B cell (primary cell): Measurements from ENCODE around the gene CMTR1. TPM values are rescaled to one million over a fixed set of nuclear protein-coding genes. Genes with fewer than 3 reads are reported as not detected.

Experiments
- ATAC-seq: fragments of 200-7000 bp; cut with Tn5 transposase; one replicate; pipeline ENCODE4 v1.10.0; 2021; ENCODE audit warnings: low read depth, mild to moderate bottlenecking, moderate number of reproducible peaks, moderate library complexity
- CTCF ChIA-PET: fragments of 350-600 bp; sonication (Branson Sonifier 250); formaldehyde crosslinking; loops from one replicate; lab custom pipeline; 2021; ENCODE audit warnings: antibody characterized with exemption, inconsistent platforms; lab: Charles Lee
- POLR2A ChIA-PET: fragments of 350-600 bp; sonication (Branson Sonifier 250); formaldehyde crosslinking; loops from one replicate; lab custom pipeline; 2021; ENCODE audit warnings: antibody characterized with exemption; lab: Charles Lee
- DNase-seq: peaks from one replicate; pipeline ENCODE4 v3.0.0; 2013
- H2AFZ ChIP-seq: 2 replicates; pipeline ENCODE4 v1.6.1; 2012; ENCODE audit warnings: mild to moderate bottlenecking, low read depth, low read length; ENCODE audit not compliant: insufficient read depth, poor library complexity, severe bottlenecking
- H3K27ac ChIP-seq, 2 donors: 1 replicate in 1 of 2; 2 replicates in 1 of 2; pipeline ENCODE4 v1.5.1; 2012 to 2013; ENCODE audit warnings: low read length in 2 of 2, mild to moderate bottlenecking in 2 of 2, moderate library complexity in 1 of 2
- H3K27me3 ChIP-seq, 4 experiments: fragments of 200-600 bp in 1 of 4; sonication (generic) in 1 of 4; replicated peaks in 1 of 4; 1 replicate in 2 of 4; 2 replicates in 2 of 4; pipeline versions ENCODE4 v1.6.1 to v1.7.0; 2013 to 2016; ENCODE audit warnings: low read length in 3 of 4, mild to moderate bottlenecking in 2 of 4, mixed read lengths in 1 of 4, moderate library complexity in 1 of 4; ENCODE audit not compliant: insufficient read depth in 4 of 4, control insufficient read depth in 3 of 4; ENCODE audit errors: control extremely low read depth in 1 of 4
- H3K36me3 ChIP-seq, 2 experiments: replicated peaks in 1 of 2; 1 replicate in 1 of 2; 2 replicates in 1 of 2; pipeline versions ENCODE4 v1.6.1 to v1.7.1; 2013; ENCODE audit warnings: low read length in 1 of 2; ENCODE audit not compliant: insufficient read depth in 2 of 2, control insufficient read depth in 1 of 2; ENCODE audit errors: control extremely low read depth in 1 of 2, extremely low read depth in 1 of 2
- H3K4me1 ChIP-seq, 2 donors: fragments of 200-600 bp in 1 of 2; sonication (generic) in 1 of 2; 1 replicate in 1 of 2; 2 replicates in 1 of 2; pipeline versions ENCODE4 v1.5.1 to v1.6.1; 2013 to 2017; ENCODE audit warnings: low read length in 2 of 2; ENCODE audit not compliant: control insufficient read depth in 2 of 2, insufficient read depth in 2 of 2
- H3K4me2 ChIP-seq: replicated peaks from 2 replicates; pipeline ENCODE3; 2012; ENCODE audit warnings: mild to moderate bottlenecking, low read depth, low read length; ENCODE audit not compliant: poor library complexity, severe bottlenecking
- H3K4me3 ChIP-seq, 5 experiments: fragments of 200-600 bp in 1 of 5; sonication (generic) in 1 of 5; 1 replicate in 3 of 5; 2 replicates in 2 of 5; pipeline versions ENCODE4 v1.5.1 to v1.7.0; 2011 to 2016; ENCODE audit warnings: low read length in 4 of 5, mild to moderate bottlenecking in 4 of 5, low read depth in 2 of 5, control low read depth in 1 of 5, moderate library complexity in 1 of 5; ENCODE audit not compliant: insufficient read depth in 1 of 5; ENCODE audit errors: control extremely low read depth in 1 of 5, extremely low read depth in 1 of 5
- H3K79me2 ChIP-seq: fragments of 200-600 bp; sonication (generic); one replicate; pipeline ENCODE4 v1.6.0; 2016; ENCODE audit warnings: low read length; ENCODE audit not compliant: control insufficient read depth, insufficient read depth
- H3K9ac ChIP-seq: fragments of 200-600 bp; sonication (generic); 2 replicates; pipeline ENCODE4 v1.6.1; 2017; ENCODE audit warnings: mild to moderate bottlenecking, low read length, moderate library complexity
- H3K9me3 ChIP-seq, 3 donors: one replicate each; pipeline versions ENCODE4 v1.6.1 to v1.7.1; 2013; ENCODE audit warnings: low read length in 2 of 3; ENCODE audit not compliant: control insufficient read depth in 2 of 3, insufficient read depth in 1 of 3; ENCODE audit errors: control extremely low read depth in 1 of 3
- H4K20me1 ChIP-seq: 2 replicates; pipeline ENCODE4 v1.6.0; 2012; ENCODE audit warnings: mild to moderate bottlenecking, low read length; ENCODE audit not compliant: insufficient read depth, control insufficient read depth, poor library complexity, severe bottlenecking
- H3K27ac Mint-ChIP-seq: one replicate; pipeline ENCODE4 v1.8.0; 2021; ENCODE audit warnings: mixed read lengths
- H3K27me3 Mint-ChIP-seq: one replicate; pipeline ENCODE4 v1.8.0; 2021; ENCODE audit warnings: mixed read lengths
- H3K4me1 Mint-ChIP-seq: one replicate; pipeline ENCODE4 v1.8.0; 2021; ENCODE audit warnings: mixed read lengths
- H3K4me3 Mint-ChIP-seq: one replicate; pipeline ENCODE4 v1.8.0; 2021; ENCODE audit warnings: mixed read lengths
- H3K9me3 Mint-ChIP-seq: one replicate; pipeline ENCODE4 v1.8.0; 2022; ENCODE audit warnings: mixed read lengths; ENCODE audit not compliant: insufficient read depth
- EZH2 ChIP-seq: IDR thresholded peaks from 2 replicates; pipeline ENCODE4 v1.6.1; 2012; ENCODE audit warnings: borderline replicate concordance, low read depth, mild to moderate bottlenecking, moderate library complexity, low read length; ENCODE audit not compliant: insufficient read depth, poor library complexity, severe bottlenecking
- WGBS: methylation state at CpG from one replicate; pipeline ENCODE4 v1.1.5; 2013; ENCODE audit warnings: missing lambda C conversion rate; ENCODE audit not compliant: insufficient coverage; 5-methylcytosine and 5-hydroxymethylcytosine counted together
- intact Hi-C: fragments of 100-400 bp; cut with micrococcal nuclease; formaldehyde crosslinking; loops from one replicate; pipeline ENCODE4 v1.10.0; 2022
- polyA plus RNA-seq: library from polyadenylated mRNA; depleted of rRNA; stranded (reverse); fragments of >200 nt; gene quantifications from 2 replicates; pipeline ENCODE4 v1.2.3, GENCODE V29; 2012
- total RNA-seq, 2 donors: library from RNA; stranded (reverse); fragments of 120-200 nt in 1 of 2; gene quantifications; 1 replicate in 1 of 2; 2 replicates in 1 of 2; pipeline versions ENCODE4 v1.2.3 to v1.2.4, GENCODE V29; 2013 to 2022
- TF ChIP-seq, protein P1 (sequence below): fragments of 200-600 bp; IDR thresholded peaks from one replicate; pipeline ENCODE4 v1.8.0; 2022; ENCODE audit warnings: antibody characterized with exemption, mild to moderate bottlenecking

CMTR1 gene
- total and polyA plus RNA-seq, 2 donors (not counting 1 experiment from before 2014, with no cell fraction given): 46.0 to 82.9 TPM

- no peak overlapping the region for H3K27ac ChIP-seq
- TF ChIP-seq EZH2: no peak
- TF ChIP-seq, protein P1, sequence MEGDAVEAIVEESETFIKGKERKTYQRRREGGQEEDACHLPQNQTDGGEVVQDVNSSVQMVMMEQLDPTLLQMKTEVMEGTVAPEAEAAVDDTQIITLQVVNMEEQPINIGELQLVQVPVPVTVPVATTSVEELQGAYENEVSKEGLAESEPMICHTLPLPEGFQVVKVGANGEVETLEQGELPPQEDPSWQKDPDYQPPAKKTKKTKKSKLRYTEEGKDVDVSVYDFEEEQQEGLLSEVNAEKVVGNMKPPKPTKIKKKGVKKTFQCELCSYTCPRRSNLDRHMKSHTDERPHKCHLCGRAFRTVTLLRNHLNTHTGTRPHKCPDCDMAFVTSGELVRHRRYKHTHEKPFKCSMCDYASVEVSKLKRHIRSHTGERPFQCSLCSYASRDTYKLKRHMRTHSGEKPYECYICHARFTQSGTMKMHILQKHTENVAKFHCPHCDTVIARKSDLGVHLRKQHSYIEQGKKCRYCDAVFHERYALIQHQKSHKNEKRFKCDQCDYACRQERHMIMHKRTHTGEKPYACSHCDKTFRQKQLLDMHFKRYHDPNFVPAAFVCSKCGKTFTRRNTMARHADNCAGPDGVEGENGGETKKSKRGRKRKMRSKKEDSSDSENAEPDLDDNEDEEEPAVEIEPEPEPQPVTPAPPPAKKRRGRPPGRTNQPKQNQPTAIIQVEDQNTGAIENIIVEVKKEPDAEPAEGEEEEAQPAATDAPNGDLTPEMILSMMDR: no peak
- H4K20me1 ChIP-seq: no peaks in the 10 kb centered on the region
- POLR2A ChIA-PET: no interaction called here
- Mint-ChIP-seq H3K27me3 (no peaks in the 10 kb centered on the region), H3K4me3 (no peak overlapping the region), H3K9me3 (no peaks in the 10 kb centered on the region), H3K27ac (no peak overlapping the region), H3K4me1 (no peaks in the 10 kb centered on the region)
- no peak overlapping the region for H3K4me2 ChIP-seq
- CTCF ChIA-PET: no interaction called here
- H3K4me1 ChIP-seq: no peaks in the 10 kb centered on the region
- 96% methylated on average over 7 of the region's 8 CpGs for WGBS
- H2AFZ ChIP-seq: no peak overlapping the region
- no peak for DNase-seq
- no peaks in the 10 kb centered on the region for H3K27me3 ChIP-seq
- no peak overlapping the region for H3K9ac ChIP-seq
- ATAC-seq: no peak
- intact Hi-C loops: no loop called here
- no peak overlapping the region for H3K4me3 ChIP-seq
- H3K79me2 ChIP-seq: no peaks in the 10 kb centered on the region
- no peaks in the 10 kb centered on the region for H3K9me3 ChIP-seq
- H3K36me3 ChIP-seq: peaks cover 6 to 80% of the 10 kb centered on the region in 2 experiments
Observed at GRCh38 chr6:37473364-37474095, 40.5 kb downstream of the CMTR1 start.

DNA sequence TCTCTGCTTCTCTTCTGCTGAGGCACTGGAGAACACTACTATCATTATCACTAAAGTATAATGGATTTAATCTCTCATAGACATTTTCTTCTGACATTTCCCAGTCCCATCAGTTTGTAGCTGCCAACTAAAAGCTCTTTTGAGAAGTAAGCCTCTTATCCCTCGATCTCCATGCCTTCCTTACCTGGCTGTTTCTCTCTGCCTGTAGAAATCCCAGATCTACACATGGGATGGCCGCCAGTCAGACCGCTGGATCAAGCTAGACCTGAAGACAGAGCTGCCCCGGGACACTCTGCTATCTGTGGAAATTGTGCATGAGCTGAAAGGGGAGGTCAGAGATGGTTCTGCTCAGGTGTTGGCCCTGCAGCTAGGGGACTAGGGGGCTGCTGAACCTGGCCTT, 41.3 kb downstream of the CMTR1 start:
- H3K27me3 ChIP-seq: no peaks in the 10 kb centered on the region
- intact Hi-C loops: no loop called here
- Mint-ChIP-seq H3K27ac (no peak overlapping the region), H3K9me3 (no peaks in the 10 kb centered on the region), H3K4me1 (no peaks in the 10 kb centered on the region), H3K27me3 (no peaks in the 10 kb centered on the region), H3K4me3 (no peak overlapping the region)
- no peaks in the 10 kb centered on the region for H3K79me2 ChIP-seq
- CTCF ChIA-PET: no interaction called here
- H3K4me1 ChIP-seq: no peaks in the 10 kb centered on the region
- 100% methylated on average over 4 of the region's 4 CpGs for WGBS
- H2AFZ ChIP-seq: no peak overlapping the region
- no peak overlapping the region for H3K4me3 ChIP-seq
- POLR2A ChIA-PET: no interaction called here
- ATAC-seq: no peak
- no peak overlapping the region for H3K27ac ChIP-seq
- no peak overlapping the region for H3K4me2 ChIP-seq
- DNase-seq: no peak
- peaks cover 4 to 88% of the 10 kb centered on the region in 2 experiments for H3K36me3 ChIP-seq
- no peak for TF ChIP-seq EZH2
- TF ChIP-seq, protein P1: no peak
- no peaks in the 10 kb centered on the region for H3K9me3 ChIP-seq
- H3K9ac ChIP-seq: no peak overlapping the region
- H4K20me1 ChIP-seq: no peaks in the 10 kb centered on the region
